ENCODE results near the gene C7orf25. TPM values are rescaled to one million over a fixed set of nuclear protein-coding genes. Genes with fewer than 3 reads are reported as not detected.

C7orf25 gene
- total and polyA plus RNA-seq, 10 of the 15 experiments (the other 5 are each of a cell fraction or from before 2014, with no cell fraction given): 0.63 to 3.2 (median 1.7) TPM

GRCh38 chr7:42956062-42956461 is 44.2 kb upstream of the C7orf25 start:
- Histone ChIP-seq H3K27me3 (replicated peaks in 1 of 2; ENCODE audit: control insufficient read depth in 2 of 2, insufficient read depth in 2 of 2, low read length in 1 of 2) (no peaks in the 10 kb centered on the region), H3K4me1 (ENCODE audit: control insufficient read depth, insufficient read depth, low read length) (no peaks in the 10 kb centered on the region), H3K79me2 (ENCODE audit: control insufficient read depth, insufficient read depth, low read length) (no peaks in the 10 kb centered on the region), H3K36me3 (ENCODE audit: control insufficient read depth in 2 of 2, insufficient read depth in 2 of 2, low read length in 1 of 2) (no peaks in the 10 kb centered on the region), H3K27ac (ENCODE audit: control insufficient read depth, insufficient read depth) (no peak overlapping the region), H3K9ac (ENCODE audit: control insufficient read depth, insufficient read depth, low read length) (no peak overlapping the region), H3K4me3 (no peak overlapping the region), H4K20me1 (ENCODE audit: control insufficient read depth, insufficient read depth) (no peaks in the 10 kb centered on the region), H3K9me3 (replicated peaks; ENCODE audit: control insufficient read depth, insufficient read depth, low read length) (no peaks in the 10 kb centered on the region; the same call in none of the 3 replicates), H2AFZ (ENCODE audit: control insufficient read depth, low read depth, low read length) (no peak overlapping the region), H3K4me2 (ENCODE audit: control insufficient read depth, insufficient read depth) (no peak overlapping the region)
- in situ Hi-C loops (cut with MboI) (no loop called here), intact Hi-C loops (cut with micrococcal nuclease; ENCODE audit: unreplicated experiment) (no loop called here)
- FAIRE-seq (no peak), ATAC-seq (no peak), DNase-seq (ENCODE audit: low read depth, low spot score) (no peak)
- ChIA-PET POLR2A (no interaction called here), RAD21 (ENCODE audit: unreplicated experiment) (interaction anchor here (1.0 kb wide), 1 partner anchor 110 kb away, joined by 3 read pairs; no protein-coding TSS in a partner anchor), CTCF (interaction anchor here (2.5 kb wide), 1 partner anchor 15 kb away, joined by 13 read pairs; no protein-coding TSS in a partner anchor), SMC1A (ENCODE audit: uncharacterized antibody, unreplicated experiment) (interaction anchor here (0.6 to 1.4 kb wide), 5 partner anchors 11 to 486 kb away, joined by 3 to 4 read pairs (median 3); no protein-coding TSS in a partner anchor)
- no TSS peak for BruUV-seq (replicated peaks)
- TF ChIP-seq TARDBP (IDR thresholded peaks at IDR 0.05; ENCODE audit: borderline replicate concordance) (no peak), ELK1 (IDR thresholded peaks at IDR 0.05; ENCODE audit: low read depth, low read length) (no peak), CUX1 (IDR thresholded peaks at IDR 0.05; ENCODE audit: insufficient replicate concordance, low read depth, low read length) (no peak), ZBTB40 (IDR thresholded peaks at IDR 0.05; ENCODE audit: borderline replicate concordance) (no peak), MYB (IDR thresholded peaks at IDR 0.05; ENCODE audit: borderline replicate concordance, low read depth, low read length) (no peak), ASH2L (IDR thresholded peaks at IDR 0.05; ENCODE audit: borderline replicate concordance, low read depth) (no peak), SP1 (IDR thresholded peaks at IDR 0.05; ENCODE audit: low read depth, low read length) (no peak), MEF2B (IDR thresholded peaks at IDR 0.05; ENCODE audit: partially characterized antibody, poor library complexity, severe bottlenecking) (no peak), CHD4 (IDR thresholded peaks at IDR 0.05) (no peak), POU2F2 (IDR thresholded peaks at IDR 0.05; ENCODE audit: borderline replicate concordance, low read depth, low read length) (no peak), CBX5 (IDR thresholded peaks at IDR 0.05; ENCODE audit: low read depth) (no peak), BCL11A (IDR thresholded peaks at IDR 0.05; ENCODE audit: low read depth, low read length) (no peak), CBFB (IDR thresholded peaks at IDR 0.05; ENCODE audit: low read depth) (no peak), TBL1XR1 (IDR thresholded peaks at IDR 0.05; ENCODE audit: low read depth, low read length) (no peak), MAX (IDR thresholded peaks at IDR 0.05; ENCODE audit: low read depth, low read length) (no peak)

All from GM12878 (cell line).